Measurements from ENCODE around the gene RACGAP1.

The RACGAP1 gene

GRCh38 chr12:49941556-49942511 is 83.5 kb downstream of the RACGAP1 start:
- DNase-seq (ENCODE audit: low read depth in 2 of 2), result no peak

GRCh38 chr12:49939707-49940106 is 85.6 kb downstream of the RACGAP1 start:
- no peak for DNase-seq (ENCODE audit: low read depth in 2 of 2)

- no peak for DNase-seq (ENCODE audit: low read depth in 2 of 2)
These were observed 86.0 kb downstream of the RACGAP1 start for GRCh38 chr12:49939307-49939706.
